PC-9 (cell line): ENCODE measurements around the gene PUS7. TPM values are rescaled to one million over a fixed set of nuclear protein-coding genes. Genes with fewer than 3 reads are reported as not detected.
"Not testable (repeated sequence)": the region's sequence is repeated elsewhere in the genome, so short reads cannot be mapped to it uniquely, and the experiment has no call there.

Experiments
- BruUV-seq: library from RNA; stranded (reverse); fragments of 400-500 nt; replicated peaks from 2 replicates; lab custom pipeline; 2021; lab: Mats Ljungman, UMichigan
- CTCF ChIA-PET: fragments of 300-600 bp; sonication (Branson Sonifier 250); formaldehyde crosslinking; loops from one replicate; lab custom pipeline; 2022; ENCODE audit warnings: antibody characterized with exemption; lab: Charles Lee
- POLR2A ChIA-PET: fragments of 300-600 bp; sonication (Branson Sonifier 250); formaldehyde crosslinking; loops from one replicate; lab custom pipeline; 2022; ENCODE audit warnings: antibody characterized with exemption; ENCODE audit not compliant: unreplicated experiment; lab: Charles Lee
- DNase-seq, 2 experiments: peaks; one replicate each; pipeline versions ENCODE4 v3.0.0 to v3.0.0-alpha.2; 2015 to 2022; ENCODE audit warnings: mixed read lengths in 1 of 2
- H2AFZ ChIP-seq: fragments of 200-600 bp; sonication (generic); 2 replicates; pipeline ENCODE4 v1.8.1; 2017; ENCODE audit warnings: antibody characterized with exemption
- H3F3A ChIP-seq: fragments of 200-600 bp; sonication (generic); 2 replicates; pipeline ENCODE4 v1.8.1; 2017; ENCODE audit warnings: antibody characterized with exemption, mild to moderate bottlenecking, low read depth; ENCODE audit not compliant: insufficient read depth
- H3K27ac ChIP-seq: fragments of 200-600 bp; sonication (generic); 2 replicates; pipeline ENCODE4 v1.6.1; 2016; ENCODE audit warnings: mixed run types
- H3K27me3 ChIP-seq: fragments of 200-600 bp; sonication (generic); 2 replicates; pipeline ENCODE4 v1.6.1; 2016; ENCODE audit warnings: low read depth, mixed run types; ENCODE audit not compliant: insufficient read depth
- H3K36me3 ChIP-seq: fragments of 200-600 bp; sonication (generic); 2 replicates; pipeline ENCODE4 v1.6.1; 2016; ENCODE audit warnings: low read depth, mixed run types
- H3K4me1 ChIP-seq: fragments of 200-600 bp; sonication (generic); replicated peaks from 2 replicates; pipeline ENCODE4 v1.6.1; 2016; ENCODE audit warnings: mixed run types; ENCODE audit not compliant: insufficient read depth
- H3K4me2 ChIP-seq: fragments of 200-600 bp; sonication (generic); 2 replicates; pipeline ENCODE4 v1.6.1; 2017; ENCODE audit warnings: mixed run types
- H3K4me3 ChIP-seq: fragments of 200-600 bp; sonication (generic); 2 replicates; pipeline ENCODE4 v1.6.1; 2016; ENCODE audit warnings: mixed run types
- H3K79me2 ChIP-seq: fragments of 200-600 bp; sonication (generic); 2 replicates; pipeline ENCODE4 v1.6.1; 2017; ENCODE audit warnings: low read depth, mixed run types
- H3K9me2 ChIP-seq: fragments of 200-600 bp; sonication (generic); 2 replicates; pipeline ENCODE4 v1.8.1; 2017; ENCODE audit warnings: mild to moderate bottlenecking; ENCODE audit not compliant: insufficient read depth
- H3K9me3 ChIP-seq: fragments of 200-600 bp; sonication (generic); 2 replicates; pipeline ENCODE4 v1.8.1; 2016; ENCODE audit warnings: low read depth; ENCODE audit not compliant: insufficient read depth
- H4K20me1 ChIP-seq: fragments of 200-600 bp; sonication (generic); 2 replicates; pipeline ENCODE4 v1.8.1; 2017; ENCODE audit not compliant: insufficient read depth
- EZH2 ChIP-seq: fragments of 200-600 bp; sonication (generic); IDR thresholded peaks from 2 replicates; pipeline ENCODE4 v1.8.0; 2017; ENCODE audit warnings: antibody characterized with exemption, low read depth
- intact Hi-C: fragments of 100-400 bp; cut with micrococcal nuclease; formaldehyde crosslinking; loops from one replicate; pipeline ENCODE4 v1.10.0; 2022; ENCODE audit not compliant: unreplicated experiment
- total RNA-seq: library from RNA; stranded (reverse); gene quantifications from 2 replicates; pipeline ENCODE4 v1.2.3, GENCODE V29; 2021
- TF ChIP-seq, protein P1 (sequence below): fragments of 200-600 bp; sonication (generic); conservative IDR thresholded peaks from 2 replicates; pipeline ENCODE4 v1.6.1; 2017; ENCODE audit warnings: mixed run types, antibody characterized with exemption, mild to moderate bottlenecking, moderate library complexity

The PUS7 gene
- total RNA-seq, 1 experiment from 2014 or later, result 25.0 TPM

DNA sequence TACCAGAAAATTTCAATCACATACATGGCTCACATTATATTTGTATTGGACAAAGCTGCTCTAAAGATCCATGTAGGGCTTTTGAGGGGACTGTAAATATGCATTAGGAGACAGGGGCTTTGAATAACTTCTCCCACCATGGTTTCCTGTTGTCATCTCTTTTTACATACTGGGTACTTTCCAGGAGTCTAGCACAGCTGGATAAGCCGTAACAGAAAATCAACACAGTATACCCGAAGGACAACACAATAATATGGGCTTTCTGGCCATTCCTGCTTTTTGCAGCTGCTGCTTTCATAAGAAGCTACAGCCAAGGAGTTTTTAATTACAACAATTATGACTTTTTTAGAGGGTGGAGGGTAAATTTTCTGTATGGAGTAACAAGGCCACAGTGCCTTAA, 70.0 kb downstream of the PUS7 start:
- ChIA-PET POLR2A (interaction anchor here (0.6 to 0.7 kb wide), 2 partner anchors 23 to 48 kb away, joined by 3 to 5 read pairs; no protein-coding TSS in a partner anchor), CTCF (no interaction called here)
- Histone ChIP-seq H3K36me3 (peaks cover 2% of the 10 kb centered on the region), H3K27me3 (no peaks in the 10 kb centered on the region), H2AFZ (no peak overlapping the region), H4K20me1 (no peaks in the 10 kb centered on the region), H3K27ac (no peak overlapping the region), H3K9me3 (no peaks in the 10 kb centered on the region), H3K4me2 (no peak overlapping the region), H3K79me2 (no peaks in the 10 kb centered on the region), H3K4me1 (peaks cover 15% of the 10 kb centered on the region; the same call in 1 of the 2 replicates), H3F3A (peaks cover 16% of the 10 kb centered on the region; the same call in 1 of the 2 replicates), H3K4me3 (no peak overlapping the region), H3K9me2 (no peaks in the 10 kb centered on the region)
- DNase-seq, result no peak
- no peak for TF ChIP-seq EZH2
- TF ChIP-seq, protein P1, sequence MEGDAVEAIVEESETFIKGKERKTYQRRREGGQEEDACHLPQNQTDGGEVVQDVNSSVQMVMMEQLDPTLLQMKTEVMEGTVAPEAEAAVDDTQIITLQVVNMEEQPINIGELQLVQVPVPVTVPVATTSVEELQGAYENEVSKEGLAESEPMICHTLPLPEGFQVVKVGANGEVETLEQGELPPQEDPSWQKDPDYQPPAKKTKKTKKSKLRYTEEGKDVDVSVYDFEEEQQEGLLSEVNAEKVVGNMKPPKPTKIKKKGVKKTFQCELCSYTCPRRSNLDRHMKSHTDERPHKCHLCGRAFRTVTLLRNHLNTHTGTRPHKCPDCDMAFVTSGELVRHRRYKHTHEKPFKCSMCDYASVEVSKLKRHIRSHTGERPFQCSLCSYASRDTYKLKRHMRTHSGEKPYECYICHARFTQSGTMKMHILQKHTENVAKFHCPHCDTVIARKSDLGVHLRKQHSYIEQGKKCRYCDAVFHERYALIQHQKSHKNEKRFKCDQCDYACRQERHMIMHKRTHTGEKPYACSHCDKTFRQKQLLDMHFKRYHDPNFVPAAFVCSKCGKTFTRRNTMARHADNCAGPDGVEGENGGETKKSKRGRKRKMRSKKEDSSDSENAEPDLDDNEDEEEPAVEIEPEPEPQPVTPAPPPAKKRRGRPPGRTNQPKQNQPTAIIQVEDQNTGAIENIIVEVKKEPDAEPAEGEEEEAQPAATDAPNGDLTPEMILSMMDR, result no peak
- no TSS peak for BruUV-seq
- intact Hi-C loops, result no loop called here

DNA sequence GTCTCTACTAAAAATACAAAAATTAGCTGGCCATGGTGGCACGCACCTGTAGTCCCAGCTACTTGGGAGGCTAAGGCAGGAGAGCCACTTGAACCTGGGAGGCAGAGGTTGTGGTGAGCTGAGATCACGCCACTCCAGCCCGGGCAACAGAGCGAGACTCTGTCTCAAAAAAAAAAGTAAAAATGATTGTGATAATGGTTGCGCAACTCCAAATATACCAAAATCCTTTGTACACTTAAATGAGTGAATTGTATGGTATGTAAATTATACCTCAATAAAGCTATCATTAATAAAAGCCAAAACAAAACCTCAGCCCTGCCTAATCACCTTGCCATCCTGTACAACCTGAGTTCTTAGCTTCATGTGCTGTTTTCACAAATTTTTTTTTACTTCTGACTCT, 71.2 kb downstream of the PUS7 start:
- H3K27ac ChIP-seq, intact Hi-C loops, H3K4me3 ChIP-seq, DNase-seq, H3K4me2 ChIP-seq, BruUV-seq, H3K27me3 ChIP-seq, H3K36me3 ChIP-seq, H3K9me3 ChIP-seq, H3K79me2 ChIP-seq, H2AFZ ChIP-seq, H4K20me1 ChIP-seq, H3K9me2 ChIP-seq, POLR2A ChIA-PET, CTCF ChIA-PET: not testable (repeated sequence)
- Histone ChIP-seq H3F3A (peaks cover 16% of the 10 kb centered on the region; the same call in 1 of the 2 replicates), H3K4me1 (peaks cover 15% of the 10 kb centered on the region; the same call in 1 of the 2 replicates)

DNA sequence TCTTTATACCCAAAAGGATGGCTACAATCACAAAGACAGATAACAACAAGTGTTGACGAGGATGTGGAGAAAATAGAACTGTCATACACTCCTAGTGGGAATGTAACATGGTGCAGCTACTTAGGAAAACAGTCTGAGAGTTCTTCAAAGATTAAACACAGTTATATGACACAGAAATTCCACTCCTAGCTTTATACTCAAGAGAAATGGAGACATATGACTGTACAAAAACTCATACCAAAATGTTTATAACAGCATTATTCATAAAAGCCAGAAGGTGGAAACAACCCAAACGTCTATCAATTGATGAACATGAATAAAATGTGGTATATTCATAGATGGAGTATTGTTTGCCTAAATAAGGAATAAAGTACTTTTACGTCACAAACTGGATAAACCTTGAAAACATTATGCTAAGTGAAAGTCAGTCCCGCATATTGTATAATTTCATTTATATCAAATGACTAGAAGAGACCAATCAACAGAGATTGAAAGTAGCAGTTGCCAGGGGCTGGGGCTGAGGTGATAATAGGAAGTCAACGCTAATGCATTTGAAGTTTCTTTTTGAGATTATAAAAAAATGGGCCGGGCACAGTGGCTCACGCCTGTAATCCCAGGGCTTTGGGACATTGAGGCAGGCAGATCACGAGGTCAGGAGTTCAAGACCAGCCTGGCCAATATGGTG, 71.8 kb downstream of the PUS7 start:
- Histone ChIP-seq H3K4me3 (no peak overlapping the region), H4K20me1 (no peaks in the 10 kb centered on the region), H3K79me2 (no peaks in the 10 kb centered on the region), H3K4me1 (peaks cover 15% of the 10 kb centered on the region; the same call in 1 of the 2 replicates), H3K4me2 (no peak overlapping the region), H3F3A (peaks cover 16% of the 10 kb centered on the region; the same call in 1 of the 2 replicates), H3K9me2 (no peaks in the 10 kb centered on the region), H2AFZ (no peak overlapping the region), H3K27ac (no peak overlapping the region), H3K27me3 (no peaks in the 10 kb centered on the region), H3K36me3 (no peaks in the 10 kb centered on the region), H3K9me3 (no peaks in the 10 kb centered on the region)
- no TSS peak for BruUV-seq
- no peak for TF ChIP-seq EZH2
- TF ChIP-seq, protein P1, result no peak
- no peak for DNase-seq
- ChIA-PET CTCF (no interaction called here), POLR2A (no interaction called here)
- intact Hi-C loops, result no loop called here
